GM19467 (cell line): ENCODE measurements around the gene STARD3.

Source experiments
- ATAC-seq: cut with Tn5 transposase; IDR thresholded peaks from one replicate; pipeline ENCODE4 v1.9.1; 2021; ENCODE audit warnings: mild to moderate bottlenecking, moderate library complexity; ENCODE audit not compliant: unreplicated experiment

The STARD3 gene

DNA sequence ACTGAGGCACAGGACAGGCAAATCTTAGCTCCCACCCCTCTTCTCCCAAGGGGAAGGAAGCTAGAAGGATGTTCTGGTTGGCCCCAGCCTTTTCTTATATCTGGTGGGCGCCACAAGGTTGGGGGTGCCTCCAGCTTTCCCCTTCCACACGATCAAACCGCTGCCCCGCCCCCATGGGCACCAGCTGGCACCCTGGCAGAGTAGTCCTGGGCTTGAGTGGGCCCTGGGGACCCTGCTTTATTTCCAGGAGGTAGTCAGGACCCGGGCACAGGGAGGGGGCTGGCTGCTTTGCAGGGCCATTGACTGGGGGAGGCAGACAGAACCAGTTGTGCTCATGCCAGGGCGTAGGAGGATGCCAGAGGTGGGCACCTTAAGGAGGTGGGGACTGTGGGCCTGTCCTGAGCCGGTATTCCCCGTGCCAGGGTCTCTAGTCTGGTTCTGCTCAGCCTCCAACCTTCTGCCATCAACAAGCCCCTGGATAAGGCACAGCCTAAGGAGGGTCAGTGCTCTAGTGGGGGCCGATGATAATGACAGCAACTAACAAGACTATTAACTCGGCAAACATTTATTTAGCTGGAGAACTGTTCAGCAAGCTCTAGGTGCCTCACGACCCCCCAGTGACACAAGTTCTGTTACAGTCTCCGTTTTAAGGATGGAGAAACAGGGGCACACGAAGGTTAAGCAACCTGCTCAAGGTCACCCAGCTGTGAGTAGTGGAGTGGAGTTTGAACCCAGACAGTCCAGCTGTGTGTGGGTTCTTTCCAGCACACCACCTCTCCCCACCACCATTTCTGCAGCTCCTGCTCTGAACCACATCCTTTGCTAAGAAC, 17.8 kb upstream of the STARD3 start:
- ATAC-seq: no peak

DNA sequence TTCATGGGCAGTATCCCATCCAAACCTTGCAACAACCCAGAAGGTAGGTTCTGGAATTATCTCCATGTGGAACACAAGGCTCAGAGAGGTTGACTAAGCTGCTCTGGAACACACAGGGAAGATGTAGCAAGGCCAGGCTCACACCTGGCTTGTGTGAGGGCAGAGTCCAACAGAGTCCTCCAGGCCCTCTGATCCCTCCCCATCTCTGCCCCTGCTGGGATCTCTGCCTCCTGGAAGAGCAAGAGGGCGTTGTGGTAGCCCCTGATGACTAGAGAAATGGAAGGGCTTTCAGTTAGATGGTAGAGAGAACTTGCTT, 17.2 kb upstream of the STARD3 start:
- no peak for ATAC-seq

GRCh38 chr17:39621523-39622379, 15.2 kb upstream of the STARD3 start:
- peak; percentile 46 for ATAC-seq

GRCh38 chr17:39622380-39623006, 14.5 kb upstream of the STARD3 start:
- peak; percentile 12 for ATAC-seq

- peak; percentile 49 for ATAC-seq
Measured at GRCh38 chr17:39623356-39623950, 13.5 kb upstream of the STARD3 start.

- ATAC-seq: no peak
Measured at GRCh38 chr17:39624313-39624712, 12.6 kb upstream of the STARD3 start.

- ATAC-seq: no peak
Measured at GRCh38 chr17:39625198-39625785, 11.7 kb upstream of the STARD3 start.

- no peak for ATAC-seq
Measured at GRCh38 chr17:39626171-39627046, 10.5 kb upstream of the STARD3 start, which contains the start of gene PPP1R1B. PPP1R1B (plus strand) TSS chr17:39626952; CDS start chr17:39627393, 441 bp downstream.

GRCh38 chr17:39627047-39627711, 9.8 kb upstream of the STARD3 start:
- no peak for ATAC-seq

DNA sequence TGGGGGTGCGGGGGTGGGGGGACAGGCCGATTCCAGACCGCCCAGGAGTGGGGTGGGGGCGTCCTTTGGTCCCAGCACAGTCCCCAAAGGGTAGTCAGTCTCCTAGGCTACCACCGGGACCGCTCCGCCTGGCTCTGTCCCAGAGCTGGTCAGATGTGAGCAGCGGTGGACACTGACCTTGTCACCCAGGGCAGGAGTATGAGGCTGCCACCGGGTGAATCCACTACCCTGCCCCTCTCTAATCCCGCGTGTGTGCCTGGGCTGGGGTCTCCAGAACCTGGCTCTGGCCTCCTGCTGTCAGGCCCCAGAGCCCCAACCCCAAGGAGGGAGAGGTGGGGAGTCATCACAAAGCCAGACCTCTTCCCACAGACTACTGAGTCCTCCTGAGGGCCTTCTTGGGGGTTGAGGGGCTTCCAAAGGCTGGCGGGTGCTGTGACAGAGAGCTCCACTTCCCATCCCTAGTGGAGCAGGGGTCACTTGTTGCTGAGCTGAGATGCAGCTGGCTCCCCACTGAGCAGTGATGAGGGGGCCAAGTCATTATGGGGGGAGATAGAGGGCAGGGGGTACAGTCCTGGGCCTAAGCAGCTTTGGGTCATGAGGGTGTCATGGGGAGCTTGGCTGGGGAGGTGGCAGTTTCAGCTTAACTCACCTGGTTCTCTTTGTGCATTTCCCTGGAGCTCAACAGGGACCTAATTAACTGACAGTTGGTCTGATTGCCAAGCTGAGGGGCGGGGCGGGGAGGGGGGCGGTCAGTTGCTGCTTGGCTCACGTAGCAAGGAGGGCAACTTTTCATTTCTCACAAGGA, 9.0 kb upstream of the STARD3 start:
- no peak for ATAC-seq

DNA sequence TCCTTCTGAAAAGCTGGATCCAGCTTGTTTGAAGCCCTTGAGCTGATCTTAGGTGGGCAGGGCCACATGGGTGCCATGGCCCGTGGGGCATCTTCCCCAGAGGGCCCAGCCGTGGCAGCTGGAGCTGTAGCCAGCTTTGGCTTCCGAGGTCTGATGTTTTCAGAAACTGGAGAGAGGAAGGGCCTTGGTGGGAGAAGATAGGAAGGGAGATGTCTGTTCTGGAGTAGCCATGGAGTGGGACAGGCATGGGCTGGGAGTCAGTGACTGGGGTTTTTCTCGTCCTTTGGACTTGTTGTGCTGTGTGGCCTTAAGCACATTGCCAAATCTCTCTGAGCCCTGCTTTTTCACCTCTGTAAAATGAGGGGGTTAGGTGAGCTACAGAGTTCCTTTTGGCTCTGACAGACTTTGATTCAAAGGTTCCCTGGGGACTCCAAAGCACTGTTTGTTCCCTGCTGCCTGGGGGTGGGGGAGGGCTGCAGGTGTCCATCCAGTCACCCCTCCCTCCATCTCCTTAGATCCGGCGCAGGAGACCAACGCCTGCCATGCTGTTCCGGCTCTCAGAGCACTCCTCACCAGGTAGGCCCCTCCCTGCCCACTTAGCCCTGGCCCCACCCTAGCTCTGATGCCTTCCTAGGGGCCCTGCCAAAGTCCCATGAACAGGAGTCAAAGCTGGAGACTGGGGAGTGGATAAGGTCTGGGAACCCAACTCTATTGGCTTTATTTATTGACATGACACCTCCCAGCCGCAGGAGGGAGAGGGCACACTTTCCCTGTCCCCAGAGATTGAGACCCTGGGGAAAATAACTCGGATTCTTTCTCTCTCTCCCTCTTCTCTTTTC, 8.1 kb upstream of the STARD3 start:
- no peak for ATAC-seq

DNA sequence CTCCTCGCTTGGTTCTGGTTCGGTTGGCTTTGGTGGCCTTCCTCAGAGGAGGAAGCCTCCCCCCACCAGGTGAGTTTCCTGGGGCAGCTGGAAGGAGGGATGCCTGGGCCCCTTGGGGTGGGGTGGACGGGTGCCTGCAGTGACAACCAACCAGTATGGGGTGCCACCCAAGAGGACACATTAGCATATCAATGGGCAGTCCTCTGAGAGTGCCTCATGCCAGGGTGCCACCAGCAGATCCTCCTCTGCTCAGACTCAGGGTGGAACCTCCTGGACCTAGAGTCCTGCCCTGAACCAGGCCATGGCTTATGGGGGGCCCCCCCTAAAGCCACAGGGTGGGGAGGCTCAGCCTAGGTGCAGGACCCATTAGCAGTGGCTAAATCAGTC, 7.5 kb upstream of the STARD3 start:
- ATAC-seq: no peak

GRCh38 chr17:39629898-39630297, 7.0 kb upstream of the STARD3 start:
- no peak for ATAC-seq

DNA sequence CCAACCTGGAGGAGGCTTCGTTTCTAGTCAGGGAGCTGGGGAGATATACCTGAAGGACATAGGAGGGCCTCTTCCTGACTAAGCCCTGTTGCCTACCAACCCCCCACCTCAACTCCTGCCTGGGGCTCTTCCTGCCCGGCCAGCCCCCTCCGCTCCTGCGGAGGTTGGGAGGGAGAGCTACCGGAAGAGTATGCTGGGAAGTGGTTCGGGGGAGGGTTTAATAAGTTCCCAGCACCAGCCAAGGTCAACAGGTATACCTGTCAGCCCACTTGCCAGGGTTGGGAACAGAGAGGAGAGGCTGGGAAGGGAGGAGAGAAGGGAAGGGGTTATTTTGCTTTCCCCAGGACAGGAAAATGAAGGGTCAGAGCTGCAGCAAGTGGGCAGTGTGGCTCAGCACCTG, 5.5 kb upstream of the STARD3 start:
- no peak for ATAC-seq

- ATAC-seq: no peak
Measured at GRCh38 chr17:39632153-39632941, 4.6 kb upstream of the STARD3 start.

GRCh38 chr17:39633570-39634183, 3.3 kb upstream of the STARD3 start:
- ATAC-seq: no peak
